GM18867 (cell line): ENCODE data around the gene VIPR2.
"Not testable (repeated sequence)": the region's sequence is repeated elsewhere in the genome, so short reads cannot be mapped to it uniquely, and the experiment has no call there.

Source experiments
- ATAC-seq: cut with Tn5 transposase; IDR thresholded peaks from one replicate; pipeline ENCODE4 v1.9.1; 2021; ENCODE audit warnings: mild to moderate bottlenecking, moderate library complexity; ENCODE audit not compliant: unreplicated experiment

Gene VIPR2

GRCh38 chr7:159140170-159140910 lies 4.3 kb downstream of the VIPR2 start:
- ATAC-seq = no peak

GRCh38 chr7:159139639-159140038 lies 5.0 kb downstream of the VIPR2 start:
- ATAC-seq = no peak

GRCh38 chr7:159139202-159139601 lies 5.5 kb downstream of the VIPR2 start:
- no peak for ATAC-seq

GRCh38 chr7:159138508-159138907 lies 6.2 kb downstream of the VIPR2 start:
- no peak for ATAC-seq

GRCh38 chr7:159137906-159138305 lies 6.8 kb downstream of the VIPR2 start:
- ATAC-seq = no peak

GRCh38 chr7:159136846-159137245 lies 7.8 kb downstream of the VIPR2 start:
- no peak for ATAC-seq

GRCh38 chr7:159136442-159136841 lies 8.2 kb downstream of the VIPR2 start:
- no peak for ATAC-seq

- ATAC-seq = no peak
These were observed 8.7 kb downstream of the VIPR2 start for GRCh38 chr7:159136013-159136412.

GRCh38 chr7:159132670-159133443 lies 11.8 kb downstream of the VIPR2 start:
- ATAC-seq = not testable (repeated sequence)

- ATAC-seq = no peak
These were observed 13.8 kb downstream of the VIPR2 start for GRCh38 chr7:159130820-159131219.

GRCh38 chr7:159130199-159130775 lies 14.4 kb downstream of the VIPR2 start:
- ATAC-seq = no peak

GRCh38 chr7:159128767-159129166 lies 15.9 kb downstream of the VIPR2 start:
- ATAC-seq = no peak

GRCh38 chr7:159127691-159128642 lies 16.7 kb downstream of the VIPR2 start:
- ATAC-seq = no peak

- ATAC-seq = no peak
These were observed 18.1 kb downstream of the VIPR2 start for GRCh38 chr7:159126311-159127260.

- ATAC-seq = no peak
These were observed 18.8 kb downstream of the VIPR2 start for GRCh38 chr7:159125955-159126270.

- no peak for ATAC-seq
These were observed 19.3 kb downstream of the VIPR2 start for GRCh38 chr7:159125104-159125954.

GRCh38 chr7:159123793-159124192 lies 20.9 kb downstream of the VIPR2 start:
- not testable (repeated sequence) for ATAC-seq

GRCh38 chr7:159123294-159123693 lies 21.4 kb downstream of the VIPR2 start:
- not testable (repeated sequence) for ATAC-seq

GRCh38 chr7:159122276-159122675 lies 22.4 kb downstream of the VIPR2 start:
- no peak for ATAC-seq
